K562 (cell line): ENCODE data around the gene HAUS5. TPM values are rescaled to one million over a fixed set of nuclear protein-coding genes. Genes with fewer than 3 reads are reported as not detected.

Source experiments
- GABPA ChIP-seq: fragments of 200-800 bp; sonication (Bioruptor generic); conservative IDR thresholded peaks from 2 replicates; pipeline ENCODE4 v1.6.1; 2016; ENCODE audit warnings: low read depth, missing genetic modification characterization, missing compliant biosample characterization
- SMARCA4 ChIP-seq: fragments of 450-650 bp; IDR thresholded peaks from 2 replicates; pipeline ENCODE4 v1.6.1; 2016
- SRF ChIP-seq, 2 experiments: fragments of 250-450, 450-650 bp in 1 of 2; sonication (Bioruptor Pico) in 1 of 2; sonication (generic) in 1 of 2; formaldehyde crosslinking; IDR thresholded peaks; 2 replicates each; pipeline versions ENCODE4 v1.5.0 to v1.5.1; 2020 to 2022; ENCODE audit warnings: mild to moderate bottlenecking in 1 of 2, missing genetic modification reagents in 1 of 2
- STAG1 ChIP-seq: sonication (generic); formaldehyde crosslinking; IDR thresholded peaks from 2 replicates; pipeline ENCODE4 v1.5.0; 2020; ENCODE audit warnings: missing genetic modification reagents, borderline replicate concordance
- THRB ChIP-seq: fragments of 450-650 bp; formaldehyde crosslinking; conservative IDR thresholded peaks from 2 replicates; pipeline ENCODE4 v1.4.0; 2022; ENCODE audit warnings: mild to moderate bottlenecking, missing genetic modification characterization
- TSHZ1 ChIP-seq: fragments of 250-450 bp; sonication (Bioruptor Pico); IDR thresholded peaks from 2 replicates; pipeline ENCODE4 v1.4.0; 2020; ENCODE audit warnings: mild to moderate bottlenecking, moderate library complexity
- ZMIZ1 ChIP-seq, 2 experiments: fragments of 150-350 bp in 1 of 2; IDR thresholded peaks; 2 replicates each; pipeline ENCODE4 v1.6.1; 2012 to 2016; ENCODE audit warnings: low read depth in 2 of 2, low read length in 2 of 2, mild to moderate bottlenecking in 1 of 2, moderate library complexity in 1 of 2
- ZNF143 ChIP-seq: sonication (generic); formaldehyde crosslinking; IDR thresholded peaks from 2 replicates; pipeline ENCODE4 v1.9.0; 2022; ENCODE audit warnings: mild to moderate bottlenecking, missing genetic modification reagents
- ZNF324 ChIP-seq: fragments of 250-450 bp; sonication (Bioruptor Pico); IDR thresholded peaks from 2 replicates; pipeline ENCODE4 v1.4.0; 2020; ENCODE audit warnings: mild to moderate bottlenecking
- ZNF609 ChIP-seq: sonication (generic); formaldehyde crosslinking; IDR thresholded peaks from 2 replicates; pipeline ENCODE4 v1.8.1; 2023; ENCODE audit warnings: missing genetic modification reagents, mild to moderate bottlenecking, borderline replicate concordance
- polyA plus RNA-seq, 8 experiments: library from polyadenylated mRNA; depleted of rRNA in 4 of 8; stranded (reverse) in 5 of 8; unstranded in 3 of 8; fragments of >200 nt; fragmentation: Nextera tagmentation in 2 of 8; fragmentation: Illumina TruSeq in 1 of 8; extraction: Ambion mirVana in 2 of 8; extraction: Trizol in 1 of 8; gene quantifications; 2 replicates each; pipeline versions ENCODE4 v1.2.1 to v1.2.3, GENCODE V29; 2011 to 2014; ENCODE audit warnings: inconsistent platforms in 1 of 8, missing spikeins in 1 of 8
- total RNA-seq, 7 experiments: library from RNA; depleted of rRNA in 6 of 7; stranded (reverse); fragments of >200 nt in 6 of 7; fragmentation: Illumina TruSeq in 2 of 7; extraction: Trizol in 2 of 7; gene quantifications; 2 replicates each; pipeline versions ENCODE4 v1.2.1 to v1.2.3, GENCODE V29; 2011 to 2021; ENCODE audit warnings: low replicate concordance in 1 of 7

HAUS5 gene
- total and polyA plus RNA-seq, 9 of the 15 experiments (the other 6 are each of a cell fraction or from before 2014, with no cell fraction given): 3.5 to 41.3 (median 14.2) TPM

GRCh38 chr19:35648017-35648961 is 35.8 kb downstream of the HAUS5 start, which contains the start of gene COX6B1 (continued):
- no peak for TF ChIP-seq THRB (CRISPR knock-in tag)
- no peak; a peak in 1 of 4 replicates for TF ChIP-seq SRF (CRISPR knock-in tag; IDR thresholded peaks at IDR 0.05)
- TF ChIP-seq STAG1: no peak
- no peak for TF ChIP-seq ZMIZ1 (IDR thresholded peaks at IDR 0.05; ENCODE audit: low read depth in 2 of 2, low read length in 2 of 2)
- no peak for TF ChIP-seq ZNF143 (CRISPR knock-in tag)
- no peak for TF ChIP-seq ZNF324 (CRISPR knock-in tag)
- no peak for TF ChIP-seq SMARCA4
- TF ChIP-seq GABPA (tag): peak; percentile 96
- no peak for TF ChIP-seq ZNF609 (CRISPR knock-in tag)
- TF ChIP-seq TSHZ1 (CRISPR knock-in tag): no peak
